BE2C (cell line): Measurements from ENCODE around the gene FILIP1.
A peak's percentile ranks its signal among the peaks of the same experiment; 100 is the strongest.

Experiments used
- DNase-seq: peaks from one replicate; pipeline ENCODE4 v3.0.0-alpha.2; 2020
- H3K27me3 ChIP-seq: fragments of 250-450 bp; sonication (Bioruptor Pico); 2 replicates; pipeline ENCODE4 v1.5.1; 2020; ENCODE audit warnings: mild to moderate bottlenecking
- H3K36me3 ChIP-seq: fragments of 250-450 bp; sonication (Bioruptor Pico); 2 replicates; pipeline ENCODE4 v1.5.1; 2020; ENCODE audit warnings: mild to moderate bottlenecking
- H3K4me1 ChIP-seq: fragments of 250-450 bp; sonication (Bioruptor Pico); 2 replicates; pipeline ENCODE4 v1.5.1; 2020
- H3K4me3 ChIP-seq: 2 replicates; pipeline ENCODE4 v1.5.1; 2011; ENCODE audit warnings: low read depth, low read length
- H3K9me3 ChIP-seq: fragments of 250-450 bp; sonication (Bioruptor Pico); 2 replicates; pipeline ENCODE4 v1.5.1; 2020
- CTCF ChIP-seq: IDR thresholded peaks from 2 replicates; pipeline ENCODE4 v1.5.1; 2012; ENCODE audit warnings: mild to moderate bottlenecking, low read depth, low read length

FILIP1 gene

GRCh38 chr6:75370011-75370410 lies 123.6 kb downstream of the FILIP1 start:
- no peak for DNase-seq
- Histone ChIP-seq H3K4me3 (no peak overlapping the region), H3K9me3 (no peaks in the 10 kb centered on the region), H3K36me3 (no peaks in the 10 kb centered on the region), H3K4me1 (no peaks in the 10 kb centered on the region), H3K27me3 (no peaks in the 10 kb centered on the region)
- no peak for TF ChIP-seq CTCF

- TF ChIP-seq CTCF: no peak
Observed at GRCh38 chr6:75368864-75369402, 124.7 kb downstream of the FILIP1 start.

GRCh38 chr6:75368151-75368779 lies 125.3 kb downstream of the FILIP1 start:
- Histone ChIP-seq H3K9me3 (no peaks in the 10 kb centered on the region), H3K4me3 (no peak overlapping the region), H3K27me3 (no peaks in the 10 kb centered on the region), H3K36me3 (no peaks in the 10 kb centered on the region), H3K4me1 (no peaks in the 10 kb centered on the region)
- peak; percentile 59 for TF ChIP-seq CTCF
- DNase-seq: peak; percentile 39

More at GRCh38 chr6:75368864-75369402, 124.7 kb downstream of the FILIP1 start:
- Histone ChIP-seq H3K4me3 (no peak overlapping the region), H3K36me3 (no peaks in the 10 kb centered on the region), H3K9me3 (no peaks in the 10 kb centered on the region), H3K4me1 (no peaks in the 10 kb centered on the region), H3K27me3 (no peaks in the 10 kb centered on the region)
- DNase-seq: no peak

- Histone ChIP-seq H3K4me1 (no peaks in the 10 kb centered on the region), H3K27me3 (no peaks in the 10 kb centered on the region), H3K4me3 (no peak overlapping the region), H3K9me3 (no peaks in the 10 kb centered on the region), H3K36me3 (no peaks in the 10 kb centered on the region)
- no peak for TF ChIP-seq CTCF
- DNase-seq: no peak
Observed at GRCh38 chr6:75363304-75363703, 130.3 kb downstream of the FILIP1 start.

- DNase-seq: no peak
- H3K9me3 ChIP-seq: no peaks in the 10 kb centered on the region
- no peak for TF ChIP-seq CTCF
- peaks cover 10% of the 10 kb centered on the region for H3K4me1 ChIP-seq
- no peak overlapping the region for H3K4me3 ChIP-seq
- no peaks in the 10 kb centered on the region for H3K27me3 ChIP-seq
- no peaks in the 10 kb centered on the region for H3K36me3 ChIP-seq
Observed at GRCh38 chr6:75353644-75354043, 140.0 kb downstream of the FILIP1 start.

- Histone ChIP-seq H3K27me3 (no peaks in the 10 kb centered on the region), H3K4me3 (no peak overlapping the region), H3K36me3 (no peaks in the 10 kb centered on the region), H3K4me1 (peaks cover 11% of the 10 kb centered on the region), H3K9me3 (no peaks in the 10 kb centered on the region)
- no peak for DNase-seq
- TF ChIP-seq CTCF: no peak
Observed at GRCh38 chr6:75351570-75351969, 142.0 kb downstream of the FILIP1 start.
